VCaP (cell line): ENCODE results near the gene CHST12.
"Not testable (repeated sequence)": the region's sequence is repeated elsewhere in the genome, so short reads cannot be mapped to it uniquely, and the experiment has no call there.

ENCODE experiments used
- H3K27ac ChIP-seq: fragments of 450-650 bp; 2 replicates; pipeline ENCODE4 v1.5.1; 2017
- CTCF ChIP-seq: fragments of 450-650 bp; conservative IDR thresholded peaks from 2 replicates; pipeline ENCODE4 v1.5.1; 2017; ENCODE audit warnings: mild to moderate bottlenecking, moderate library complexity

Gene CHST12

GRCh38 chr7:2386964-2387669 lies 16.3 kb upstream of the CHST12 start:
- no peak overlapping the region for H3K27ac ChIP-seq
- TF ChIP-seq CTCF = no peak

- no peak overlapping the region for H3K27ac ChIP-seq
- no peak for TF ChIP-seq CTCF
Measured at GRCh38 chr7:2387897-2388636, 15.3 kb upstream of the CHST12 start.

- no peak overlapping the region for H3K27ac ChIP-seq
- TF ChIP-seq CTCF = no peak
Measured at GRCh38 chr7:2388637-2388954, 14.8 kb upstream of the CHST12 start.

- not testable (repeated sequence) for H3K27ac ChIP-seq
Measured at GRCh38 chr7:2390020-2390816, 13.2 kb upstream of the CHST12 start.

GRCh38 chr7:2393706-2394105 lies 9.7 kb upstream of the CHST12 start:
- no peak for TF ChIP-seq CTCF
- no peak overlapping the region for H3K27ac ChIP-seq

DNA sequence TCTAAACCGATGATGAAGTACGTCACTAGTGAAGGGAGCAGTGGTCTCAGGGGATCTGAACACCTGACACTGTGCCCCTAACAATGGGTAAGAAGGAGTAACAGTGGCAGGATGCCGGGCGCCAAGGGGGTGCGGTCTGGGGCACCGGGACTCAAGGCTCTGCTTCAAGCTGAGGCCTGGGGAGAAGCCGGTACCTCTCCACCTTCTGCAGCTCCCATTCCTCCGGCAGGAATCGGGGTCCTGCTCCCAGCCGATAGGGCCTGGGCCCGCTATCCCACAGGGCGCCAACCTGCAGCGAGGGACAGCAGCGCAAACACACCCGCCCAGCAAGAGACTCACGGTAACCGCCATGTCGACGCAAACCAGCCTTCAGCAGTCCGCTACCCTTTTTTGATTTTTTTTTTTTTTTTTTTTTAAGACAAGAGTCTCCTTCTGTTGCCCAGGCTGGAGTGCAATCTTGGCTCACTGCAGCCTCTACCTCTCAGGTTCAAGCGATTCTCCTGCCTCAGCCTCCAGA lies 8.8 kb upstream of the CHST12 start:
- H3K27ac ChIP-seq = no peak overlapping the region
- TF ChIP-seq CTCF = no peak

DNA sequence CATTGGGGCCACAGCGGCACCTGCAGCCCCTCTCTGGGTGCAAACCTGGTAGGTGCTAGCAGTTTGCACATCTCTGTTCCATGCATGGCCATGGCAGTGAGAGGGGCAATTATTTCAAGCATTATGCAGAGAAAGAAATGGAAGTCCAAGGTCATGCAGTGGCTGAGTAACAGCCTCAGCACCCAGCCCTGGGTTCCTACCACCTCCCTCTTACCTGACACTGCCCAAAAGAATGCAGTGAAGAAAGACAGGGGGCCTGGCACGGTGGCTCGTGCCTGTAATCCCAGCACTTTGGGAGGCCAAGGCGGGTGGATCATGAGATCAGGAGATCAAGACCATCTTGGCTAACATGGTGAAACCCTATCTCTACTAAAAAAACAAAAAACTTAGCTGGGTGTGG lies 4.9 kb upstream of the CHST12 start:
- TF ChIP-seq CTCF = no peak

More for the DNA sequence above, 4.9 kb upstream of the CHST12 start:
- peak overlapping the region; percentile 87; the same call in 1 of the 2 replicates for H3K27ac ChIP-seq
